GM21360 (cell line): ENCODE data around the gene ANXA9.

ENCODE experiments used
- ATAC-seq: cut with Tn5 transposase; IDR thresholded peaks from one replicate; pipeline ENCODE4 v1.9.1; 2021; ENCODE audit warnings: mild to moderate bottlenecking, moderate library complexity; ENCODE audit not compliant: unreplicated experiment

ANXA9 gene

GRCh38 chr1:151002051-151002450 lies 20.0 kb downstream of the ANXA9 start:
- no peak for ATAC-seq

GRCh38 chr1:151002611-151003010 lies 20.5 kb downstream of the ANXA9 start:
- no peak for ATAC-seq

- no peak for ATAC-seq
Observed at GRCh38 chr1:151003180-151003579, 21.1 kb downstream of the ANXA9 start.

- no peak for ATAC-seq
Observed at GRCh38 chr1:151005729-151006319, 23.7 kb downstream of the ANXA9 start.

GRCh38 chr1:151006327-151007052 lies 24.4 kb downstream of the ANXA9 start, which contains the start of gene MINDY1:
Gene MINDY1 (minus strand): TSS chr1:151006902. CDS start chr1:151002617, 4,285 bp downstream.
- ATAC-seq, result no peak

GRCh38 chr1:151007853-151008243 lies 25.8 kb downstream of the ANXA9 start:
- ATAC-seq, result peak; percentile 1

- peak; percentile 72 for ATAC-seq
Observed at GRCh38 chr1:151008244-151009205, 26.4 kb downstream of the ANXA9 start, which contains the start of gene PRUNE1. Gene PRUNE1 (plus strand): TSS chr1:151008449. CDS start chr1:151008633, 184 bp downstream.

- no peak for ATAC-seq
Observed at GRCh38 chr1:151009206-151009587, 27.1 kb downstream of the ANXA9 start.

- ATAC-seq, result no peak
Observed at GRCh38 chr1:151009674-151010345, 27.7 kb downstream of the ANXA9 start.

GRCh38 chr1:151010346-151010726 lies 28.2 kb downstream of the ANXA9 start:
- no peak for ATAC-seq

- no peak for ATAC-seq
Observed at GRCh38 chr1:151011154-151011850, 29.2 kb downstream of the ANXA9 start.

- no peak for ATAC-seq
Observed at GRCh38 chr1:151012684-151013471, 30.8 kb downstream of the ANXA9 start.

GRCh38 chr1:151013518-151013917 lies 31.4 kb downstream of the ANXA9 start:
- ATAC-seq, result no peak

- no peak for ATAC-seq
Observed at GRCh38 chr1:151024540-151025146, 42.6 kb downstream of the ANXA9 start.

GRCh38 chr1:151026460-151026859 lies 44.4 kb downstream of the ANXA9 start:
- ATAC-seq, result no peak

- ATAC-seq, result no peak
Observed at GRCh38 chr1:151032164-151032563, 50.1 kb downstream of the ANXA9 start.

GRCh38 chr1:151035167-151035566 lies 53.1 kb downstream of the ANXA9 start:
- no peak for ATAC-seq

- no peak for ATAC-seq
Observed at GRCh38 chr1:151036356-151036755, 54.3 kb downstream of the ANXA9 start, which contains the start of gene BNIPL. Gene BNIPL (plus strand): TSS chr1:151036586. CDS start chr1:151036726, 140 bp downstream.

- no peak for ATAC-seq
Observed at GRCh38 chr1:151037032-151037431, 54.9 kb downstream of the ANXA9 start.
